Fibroblast of skin of right biceps (primary cell): Measurements from ENCODE around the gene TPI1.

Source experiments
- DNase-seq: peaks from one replicate; pipeline ENCODE4 v3.0.0-alpha.2; 2013

Gene TPI1

DNA sequence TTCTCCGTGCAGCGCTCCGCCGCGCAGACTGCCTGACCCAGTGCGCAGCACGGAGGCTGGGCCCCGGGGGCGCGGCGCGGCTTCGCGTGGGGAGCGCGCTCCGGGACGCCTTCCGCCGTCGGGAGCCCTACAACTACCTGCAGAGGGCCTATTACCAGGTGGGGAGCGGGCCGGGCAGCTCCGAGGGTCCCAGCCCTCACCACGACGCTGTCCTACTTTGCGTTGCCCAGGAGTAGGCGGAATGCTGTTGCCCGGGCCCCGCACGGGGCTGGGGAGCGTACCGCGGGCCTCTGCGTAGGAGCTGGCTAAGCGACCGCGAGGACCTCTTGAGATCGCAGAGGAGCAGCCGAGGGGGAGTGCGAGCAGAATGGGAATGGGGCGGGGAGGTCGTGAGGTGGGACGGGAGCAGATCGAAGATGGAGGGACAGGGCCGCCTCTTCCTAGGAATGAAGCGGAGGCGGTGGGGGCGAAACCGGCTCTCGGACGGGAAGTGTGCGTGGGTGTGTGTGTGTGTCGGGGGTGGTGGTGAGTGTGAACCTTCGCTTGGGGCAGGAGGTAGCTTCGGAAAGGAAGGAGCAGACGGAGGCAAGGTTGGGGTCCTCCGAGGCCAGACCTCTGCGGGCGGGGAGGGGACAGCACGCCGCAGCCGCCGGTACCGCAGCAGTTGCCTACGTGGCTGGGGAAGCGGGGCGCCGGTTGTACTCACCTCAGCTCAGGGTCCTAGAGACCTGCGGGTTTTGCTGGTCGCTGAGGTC, 38.4 kb upstream of the TPI1 start:
- DNase-seq, result peak; percentile 63

DNA sequence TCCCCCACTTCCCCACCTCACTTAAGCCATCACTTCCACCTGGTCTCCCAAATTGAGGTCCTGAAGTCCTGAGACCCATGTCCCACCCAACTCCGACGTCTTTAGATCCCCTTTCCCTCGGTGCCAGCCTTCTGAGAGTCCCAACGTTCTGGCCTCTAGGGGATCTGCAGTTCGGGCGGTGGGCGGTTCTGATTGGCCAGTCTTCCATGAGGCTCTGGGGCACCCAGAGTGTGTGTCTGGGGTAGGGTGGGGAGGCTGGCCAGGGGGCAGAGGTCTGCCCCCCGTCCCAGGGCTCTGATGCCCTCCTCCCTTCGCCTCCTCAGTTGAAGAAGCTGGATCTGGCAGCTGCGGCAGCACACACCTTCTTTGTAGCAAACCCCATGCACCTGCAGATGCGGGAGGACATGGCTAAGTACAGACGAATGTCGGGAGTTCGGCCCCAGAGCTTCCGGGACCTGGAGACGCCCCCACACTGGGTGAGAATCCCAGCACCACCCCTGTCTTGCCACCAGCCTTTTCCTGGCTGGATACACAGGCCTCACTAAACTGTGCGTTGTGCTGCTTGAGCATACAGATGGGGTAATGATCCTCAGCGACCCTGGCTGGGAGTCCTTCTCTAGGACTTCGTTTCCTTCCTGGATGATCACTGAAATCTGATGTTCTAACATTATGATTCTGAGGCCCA, 37.7 kb upstream of the TPI1 start:
- DNase-seq, result peak; percentile 57

DNA sequence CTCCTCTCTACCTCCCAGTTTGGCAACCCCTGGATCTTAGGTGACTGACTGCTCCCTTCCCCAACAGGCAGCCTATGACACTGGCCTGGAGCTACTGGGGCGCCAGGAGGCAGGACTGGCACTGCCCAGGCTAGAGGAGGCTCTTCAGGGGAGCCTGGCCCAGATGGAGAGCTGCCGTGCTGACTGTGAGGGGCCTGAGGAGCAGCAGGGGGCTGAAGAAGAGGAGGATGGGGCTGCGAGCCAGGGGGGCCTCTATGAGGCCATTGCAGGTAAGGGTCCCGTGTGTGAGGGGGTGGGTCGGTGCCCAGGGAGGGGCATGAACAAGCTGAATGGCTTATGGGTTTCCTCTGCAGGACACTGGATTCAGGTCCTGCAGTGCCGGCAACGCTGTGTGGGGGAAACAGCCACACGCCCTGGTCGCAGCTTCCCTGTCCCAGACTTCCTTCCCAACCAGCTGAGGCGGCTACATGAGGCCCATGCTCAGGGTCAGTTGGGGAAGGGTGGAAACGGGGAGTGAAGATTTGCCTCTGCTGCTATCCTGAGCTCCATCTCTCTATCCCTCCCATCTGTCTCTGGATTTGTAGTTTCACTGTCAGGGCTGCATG, 36.9 kb upstream of the TPI1 start:
- no peak for DNase-seq

DNA sequence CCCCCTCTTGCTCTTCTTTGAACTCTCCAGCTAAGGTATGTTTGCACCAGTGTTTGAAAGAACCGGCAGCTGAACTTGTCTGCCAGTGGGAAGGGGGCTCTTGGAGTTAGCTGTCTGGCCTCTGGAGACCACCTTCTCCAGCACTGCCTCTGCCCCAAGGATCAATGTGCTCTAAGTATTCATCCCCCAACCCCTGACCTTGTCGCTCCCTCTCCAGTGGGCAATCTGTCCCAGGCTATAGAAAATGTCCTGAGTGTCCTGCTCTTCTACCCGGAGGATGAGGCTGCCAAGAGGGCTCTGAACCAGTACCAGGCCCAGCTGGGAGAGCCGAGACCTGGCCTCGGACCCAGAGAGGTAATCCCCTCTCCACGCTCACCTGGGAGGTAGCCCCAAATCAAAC, 36.3 kb upstream of the TPI1 start:
- no peak for DNase-seq

DNA sequence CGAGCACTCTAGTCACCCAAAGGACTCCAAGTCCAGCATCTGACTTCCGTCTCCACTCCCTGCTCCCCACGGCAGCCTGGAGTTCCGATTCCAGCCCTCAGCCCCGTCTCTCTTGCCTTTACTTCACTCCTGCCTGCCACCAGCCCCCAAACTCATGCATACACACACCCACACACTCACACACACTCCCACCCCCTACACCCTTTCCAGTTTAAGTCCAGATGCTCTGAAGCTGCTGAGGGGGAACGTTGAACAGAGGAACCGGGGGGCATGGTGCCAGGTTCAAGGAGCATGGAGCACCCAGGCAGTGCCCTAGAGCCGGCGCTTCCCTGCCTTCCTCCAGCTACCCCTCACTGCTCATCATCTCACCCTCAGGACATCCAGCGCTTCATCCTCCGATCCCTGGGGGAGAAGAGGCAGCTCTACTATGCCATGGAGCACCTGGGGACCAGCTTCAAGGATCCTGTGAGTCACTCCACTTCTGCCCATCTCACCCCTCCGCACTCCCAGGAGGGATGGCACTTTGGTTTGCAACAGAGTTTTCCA, 35.8 kb upstream of the TPI1 start:
- DNase-seq, result no peak

DNA sequence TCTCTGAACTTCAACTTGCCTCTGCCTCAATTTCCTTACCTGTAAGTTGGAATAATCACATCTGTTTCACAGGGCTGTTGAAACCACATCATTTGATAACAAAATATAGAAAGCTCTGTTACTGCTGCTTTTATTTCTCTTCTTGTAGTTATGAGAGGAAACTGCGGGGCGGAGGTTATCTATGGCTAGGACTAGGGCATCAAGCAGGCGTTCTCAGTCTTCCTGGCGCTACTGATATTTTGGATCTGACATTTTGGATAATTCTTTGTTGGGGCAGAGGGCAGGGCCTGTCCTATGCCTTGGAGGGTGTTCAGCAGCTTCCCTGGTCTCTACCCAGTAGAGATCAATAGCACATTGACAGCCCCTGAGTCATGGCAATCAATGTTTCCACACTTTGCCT, 35.2 kb upstream of the TPI1 start:
- DNase-seq, result no peak

DNA sequence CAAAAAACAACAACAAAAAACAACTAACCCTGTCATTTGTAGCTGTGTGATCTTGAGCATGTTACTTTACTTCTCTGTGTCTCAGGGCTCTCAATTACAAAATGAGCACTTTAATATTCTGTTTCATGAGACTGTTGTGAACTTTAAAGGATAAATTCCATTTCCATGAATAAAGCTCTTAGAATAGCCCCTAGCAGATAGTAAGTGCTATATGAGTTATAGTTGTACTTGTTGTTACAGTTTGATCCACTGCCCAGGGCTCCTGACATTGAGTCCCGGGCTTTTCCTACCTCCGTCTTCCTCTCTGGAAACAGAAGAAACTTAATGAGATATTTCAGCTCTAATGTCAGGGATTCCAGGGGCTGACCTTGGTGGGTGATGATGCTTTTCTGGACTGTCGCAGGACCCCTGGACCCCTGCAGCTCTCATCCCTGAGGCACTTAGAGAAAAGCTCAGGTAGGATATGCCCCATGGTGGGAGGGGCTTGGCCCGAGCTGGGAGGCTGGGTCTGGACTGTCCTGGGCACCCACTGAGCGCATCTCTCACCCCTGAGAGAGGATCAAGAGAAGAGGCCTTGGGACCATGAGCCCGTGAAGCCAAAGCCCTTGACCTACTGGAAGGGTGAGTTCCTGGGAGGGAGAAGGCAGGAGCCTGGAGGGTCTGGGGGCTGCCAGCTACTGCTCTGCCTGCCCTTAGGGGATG, 34.0 kb upstream of the TPI1 start:
- no peak for DNase-seq

DNA sequence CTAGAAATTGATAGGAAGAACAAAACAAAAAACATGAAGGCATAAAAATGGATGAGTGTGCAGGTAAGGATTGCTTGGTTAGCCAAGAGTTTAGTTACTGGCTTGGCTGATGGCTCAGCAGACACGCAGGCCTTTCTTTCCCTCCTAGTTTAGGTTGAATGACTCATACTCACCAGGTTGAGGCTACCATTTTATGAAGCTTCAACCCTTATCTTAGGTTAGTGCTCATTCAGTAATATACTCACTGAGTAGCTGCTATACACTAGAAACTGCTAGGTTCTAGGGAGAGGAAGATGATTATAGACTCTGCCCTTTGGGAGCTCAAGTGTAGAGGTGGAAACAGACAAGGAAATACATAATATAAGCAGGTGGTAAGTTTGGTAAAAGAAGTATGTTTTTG, 33.1 kb upstream of the TPI1 start:
- no peak for DNase-seq

DNA sequence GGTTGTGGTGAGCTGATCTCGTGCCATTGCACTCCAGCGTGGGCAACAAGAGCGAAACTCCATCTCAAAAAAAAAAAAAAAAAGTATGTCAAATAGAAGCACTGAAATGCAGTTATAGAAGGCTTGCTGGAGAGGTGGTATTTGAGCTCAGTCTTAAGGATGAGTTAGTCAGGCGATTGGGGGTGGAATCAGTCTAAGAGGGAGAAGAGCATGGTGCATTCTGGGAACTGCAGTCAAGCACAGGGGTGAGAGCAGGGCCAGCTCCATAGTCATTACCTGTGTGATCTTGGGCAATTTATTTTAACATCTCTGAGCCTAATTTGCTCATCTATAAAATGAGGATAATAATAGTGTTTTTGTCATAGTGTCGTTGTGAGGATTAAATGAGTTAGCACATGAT, 32.5 kb upstream of the TPI1 start:
- peak; percentile 23 for DNase-seq

DNA sequence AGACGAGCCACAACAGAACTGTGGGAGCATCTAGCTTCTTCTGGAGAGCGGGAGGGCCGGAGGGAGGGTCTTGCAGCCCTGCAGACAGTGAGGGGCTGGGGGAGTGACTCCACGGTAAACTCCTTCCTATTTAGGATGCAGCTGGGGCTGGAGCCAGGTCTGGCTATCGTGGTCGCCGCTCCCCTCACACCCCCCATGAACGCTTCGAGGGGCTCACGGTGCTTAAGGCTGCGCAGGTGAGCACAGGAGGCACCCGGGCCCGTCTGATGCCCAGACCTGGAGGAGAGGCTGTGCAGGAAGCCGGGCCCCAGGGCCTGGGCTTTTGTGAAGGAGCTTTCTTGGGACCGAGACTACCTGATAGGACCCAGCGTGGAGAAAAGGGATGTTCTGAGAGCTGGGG, 30.5 kb upstream of the TPI1 start:
- DNase-seq, result no peak

DNA sequence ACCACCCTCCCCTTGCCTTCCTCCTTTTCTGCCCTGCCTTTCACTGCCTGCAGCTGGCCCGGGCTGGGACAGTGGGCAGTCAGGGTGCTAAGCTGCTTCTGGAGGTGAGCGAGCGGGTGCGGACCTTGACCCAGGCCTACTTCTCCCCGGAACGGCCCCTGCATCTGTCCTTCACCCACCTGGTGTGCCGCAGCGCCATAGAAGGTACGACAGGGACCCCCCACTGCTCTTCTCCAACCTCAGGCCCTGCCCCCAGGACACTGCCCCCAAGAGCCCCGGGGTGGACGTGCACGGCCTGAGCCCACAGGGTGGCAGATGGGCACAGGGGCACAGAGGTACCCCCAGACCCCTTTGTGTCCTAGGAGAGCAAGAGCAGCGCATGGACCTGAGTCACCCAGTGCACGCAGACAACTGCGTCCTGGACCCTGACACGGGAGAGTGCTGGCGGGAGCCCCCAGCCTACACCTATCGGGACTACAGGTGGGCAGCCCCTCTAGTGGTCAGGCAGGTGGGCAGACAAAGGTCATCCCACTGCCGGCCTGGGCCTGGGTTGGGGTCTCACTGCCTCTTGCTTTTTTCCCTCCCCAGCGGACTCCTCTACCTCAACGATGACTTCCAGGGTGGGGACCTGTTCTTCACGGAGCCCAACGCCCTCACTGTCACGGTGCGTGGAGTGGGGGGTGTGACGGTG, 29.8 kb upstream of the TPI1 start:
- DNase-seq, result no peak

DNA sequence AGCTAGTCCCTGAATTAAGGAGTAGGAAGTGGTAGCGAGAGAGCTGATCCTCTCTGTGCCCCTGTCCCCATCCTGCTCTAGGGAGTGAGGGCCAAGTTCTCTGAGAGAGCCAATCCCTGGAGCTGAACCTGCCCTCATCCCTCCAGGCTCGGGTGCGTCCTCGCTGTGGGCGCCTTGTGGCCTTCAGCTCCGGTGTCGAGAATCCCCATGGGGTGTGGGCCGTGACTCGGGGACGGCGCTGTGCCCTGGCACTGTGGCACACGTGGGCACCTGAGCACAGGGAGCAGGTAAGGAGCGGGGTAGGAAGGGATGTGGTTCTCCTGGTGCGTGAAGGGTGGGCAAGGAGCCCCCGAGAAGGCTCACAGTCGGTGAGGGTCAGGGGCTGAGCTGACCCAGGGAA, 28.5 kb upstream of the TPI1 start:
- no peak for DNase-seq

DNA sequence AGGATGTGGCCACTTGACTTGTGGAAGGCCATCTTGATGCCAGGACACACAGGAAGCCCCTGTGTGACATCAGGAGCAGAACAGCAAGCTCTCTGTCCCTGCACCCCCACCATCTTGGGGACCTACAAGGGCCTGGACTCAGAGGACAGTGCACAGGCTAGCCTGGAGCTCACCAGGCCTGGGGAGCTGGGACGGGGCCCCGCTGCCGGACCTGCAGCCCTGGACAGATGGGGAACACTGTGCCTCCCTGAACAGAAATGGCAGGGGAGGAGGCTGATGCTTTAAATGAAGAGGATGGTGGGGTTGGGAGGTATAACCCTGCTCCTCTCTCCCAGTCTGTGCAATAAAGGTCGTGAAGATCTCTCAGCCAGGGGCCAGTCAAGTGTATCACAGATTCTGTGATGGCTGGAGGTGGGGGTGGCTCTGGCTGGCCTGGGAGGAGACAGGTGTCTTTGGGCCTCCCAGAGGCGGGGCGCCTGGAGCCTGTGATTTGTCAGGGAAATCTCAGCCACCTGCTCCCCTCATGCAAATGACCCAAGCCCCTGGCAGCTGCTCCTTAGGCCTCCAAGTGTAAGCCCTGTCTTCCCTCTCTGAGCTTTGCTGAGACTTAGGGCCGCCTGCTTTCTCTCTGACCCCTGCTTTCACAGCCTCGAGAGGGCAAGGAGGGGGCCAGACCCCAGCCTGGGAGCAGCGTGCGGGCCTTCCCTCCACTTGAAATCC, 27.7 kb upstream of the TPI1 start:
- DNase-seq, result no peak

DNA sequence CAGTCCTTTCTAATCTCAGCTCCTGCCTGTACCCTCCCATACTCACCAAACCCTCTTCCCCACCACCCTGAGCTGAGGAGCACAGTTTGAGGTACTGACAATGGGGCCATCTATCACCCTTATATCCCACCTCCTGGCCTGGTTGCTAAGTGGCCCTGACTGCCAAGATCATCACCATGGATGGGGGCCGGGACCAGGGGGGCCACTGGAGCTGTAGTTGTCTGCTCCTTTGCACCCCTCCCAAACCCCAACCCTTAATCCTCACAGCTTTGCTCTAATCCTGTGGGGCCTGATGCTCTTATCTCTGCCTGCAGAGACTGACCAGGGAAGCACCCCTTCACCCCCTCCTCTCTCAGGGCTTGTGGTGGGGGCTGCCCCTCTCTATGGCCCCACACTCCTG, 27.0 kb upstream of the TPI1 start:
- DNase-seq, result no peak

DNA sequence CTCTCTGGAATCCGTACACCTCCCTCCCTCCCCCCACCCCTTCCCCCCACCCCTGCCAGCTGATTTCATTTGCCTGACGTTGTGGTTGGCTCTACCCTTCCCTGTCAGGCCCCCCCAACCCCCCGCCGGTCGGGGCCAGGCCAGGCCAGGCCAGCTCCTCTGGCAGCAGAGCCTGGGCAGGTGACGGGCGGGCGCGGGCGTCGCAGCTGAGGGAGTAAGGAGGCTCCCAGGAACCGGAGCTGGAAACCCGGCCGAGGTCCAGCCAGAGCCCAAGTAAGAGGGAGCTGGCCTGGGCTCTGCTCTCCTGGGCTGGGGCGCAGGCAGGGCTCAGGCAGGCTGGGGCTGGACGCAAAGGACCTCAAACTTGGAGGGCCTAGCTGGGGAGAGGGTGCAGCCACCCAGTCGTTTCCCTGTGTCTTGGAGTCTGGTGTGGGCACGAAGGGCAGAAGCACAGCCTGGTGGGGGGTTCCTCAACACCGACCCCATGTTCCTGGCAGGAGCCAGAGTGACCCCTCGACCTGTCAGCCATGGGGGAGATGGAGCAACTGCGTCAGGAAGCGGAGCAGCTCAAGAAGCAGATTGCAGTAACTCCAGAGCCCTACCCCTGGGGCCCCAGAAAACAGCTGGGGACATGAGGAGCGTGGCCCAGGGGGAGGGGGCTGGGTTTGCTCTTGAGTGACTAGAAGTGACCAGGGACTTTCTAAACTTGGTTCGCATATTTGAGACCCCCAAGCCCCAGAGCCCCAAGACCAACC, 26.4 kb upstream of the TPI1 start, which contains the start of gene GNB3:
Gene GNB3, plus strand, starts transcription at position 165 of the 755 bp plus-strand sequence. Its CDS starts 363 bp downstream, at position 528.
- no peak for DNase-seq

DNA sequence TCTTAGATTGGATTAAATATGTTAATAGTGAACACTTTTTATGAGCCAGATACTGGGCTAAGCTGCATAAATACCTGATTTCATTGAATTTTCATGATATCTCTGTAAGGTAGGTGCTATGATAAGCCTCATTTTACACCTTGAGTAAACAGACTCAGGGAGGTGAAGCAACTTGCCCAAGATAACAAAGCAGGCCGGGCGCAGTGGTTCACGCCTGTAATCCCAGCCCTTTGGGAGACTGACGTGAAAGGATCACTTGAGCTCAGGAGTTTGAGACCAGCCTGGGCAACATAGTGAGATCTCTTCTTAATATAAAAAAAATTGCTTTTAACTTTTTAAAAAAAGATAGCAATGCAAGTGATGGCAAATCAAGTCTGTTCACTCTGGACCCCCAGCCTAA, 25.3 kb upstream of the TPI1 start:
- no peak for DNase-seq

DNA sequence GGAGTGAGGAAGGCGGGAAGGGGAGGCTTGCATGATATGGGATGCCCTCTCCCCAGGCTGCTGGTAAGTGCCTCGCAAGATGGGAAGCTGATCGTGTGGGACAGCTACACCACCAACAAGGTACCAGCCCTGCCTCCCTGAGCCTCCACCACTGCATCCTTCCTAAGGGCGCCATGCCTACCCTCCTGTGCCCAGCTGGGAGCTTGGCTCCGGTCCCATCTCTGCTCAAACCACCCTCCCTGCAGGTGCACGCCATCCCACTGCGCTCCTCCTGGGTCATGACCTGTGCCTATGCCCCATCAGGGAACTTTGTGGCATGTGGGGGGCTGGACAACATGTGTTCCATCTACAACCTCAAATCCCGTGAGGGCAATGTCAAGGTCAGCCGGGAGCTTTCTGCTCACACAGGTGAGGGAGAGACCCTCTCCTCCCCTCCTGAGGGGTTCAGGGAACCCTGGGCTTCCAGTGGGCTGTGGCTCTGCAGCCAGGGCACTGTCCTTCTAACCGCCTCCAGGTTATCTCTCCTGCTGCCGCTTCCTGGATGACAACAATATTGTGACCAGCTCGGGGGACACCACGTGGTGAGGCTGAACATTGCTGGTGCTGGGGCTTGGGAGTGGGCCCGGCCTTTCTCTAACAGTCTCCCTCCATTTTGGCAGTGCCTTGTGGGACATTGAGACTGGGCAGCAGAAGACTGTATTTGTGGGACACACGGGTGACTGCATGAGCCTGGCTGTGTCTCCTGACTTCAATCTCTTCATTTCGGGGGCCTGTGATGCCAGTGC, 24.0 kb upstream of the TPI1 start:
- no peak for DNase-seq

DNA sequence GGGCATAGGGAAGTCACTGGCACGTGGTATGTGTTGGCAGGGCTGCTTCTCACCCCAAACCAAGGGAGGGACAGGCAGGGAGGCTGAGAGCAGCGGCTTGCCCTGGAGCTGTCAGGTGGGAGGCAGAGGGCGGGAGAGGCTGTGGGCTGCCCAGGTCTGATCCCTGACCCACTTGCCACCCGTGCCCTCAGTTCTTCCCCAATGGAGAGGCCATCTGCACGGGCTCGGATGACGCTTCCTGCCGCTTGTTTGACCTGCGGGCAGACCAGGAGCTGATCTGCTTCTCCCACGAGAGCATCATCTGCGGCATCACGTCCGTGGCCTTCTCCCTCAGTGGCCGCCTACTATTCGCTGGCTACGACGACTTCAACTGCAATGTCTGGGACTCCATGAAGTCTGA, 21.9 kb upstream of the TPI1 start:
- no peak for DNase-seq

DNA sequence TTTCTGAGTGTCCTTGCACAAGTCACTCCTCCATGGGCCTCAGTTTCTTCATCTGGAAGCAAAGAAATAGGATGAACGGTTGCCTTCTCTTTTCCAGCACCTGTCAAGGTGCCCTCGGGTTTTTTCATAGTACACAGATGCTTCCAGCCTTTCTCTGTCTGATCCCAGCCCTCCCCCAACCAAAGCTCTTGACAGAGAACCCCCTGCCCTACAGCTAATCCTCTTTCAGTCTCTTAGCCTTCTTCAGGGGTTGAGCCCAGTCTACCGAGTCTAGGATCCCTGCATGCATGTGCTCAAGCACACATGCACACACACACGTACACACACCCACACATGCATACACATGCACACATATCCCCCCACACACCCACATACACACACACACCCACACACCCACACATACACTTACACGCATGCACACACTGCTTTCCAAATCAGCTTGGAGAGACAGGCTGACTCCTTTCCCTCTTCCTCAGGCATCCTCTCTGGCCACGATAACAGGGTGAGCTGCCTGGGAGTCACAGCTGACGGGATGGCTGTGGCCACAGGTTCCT, 20.9 kb upstream of the TPI1 start:
- no peak for DNase-seq

DNA sequence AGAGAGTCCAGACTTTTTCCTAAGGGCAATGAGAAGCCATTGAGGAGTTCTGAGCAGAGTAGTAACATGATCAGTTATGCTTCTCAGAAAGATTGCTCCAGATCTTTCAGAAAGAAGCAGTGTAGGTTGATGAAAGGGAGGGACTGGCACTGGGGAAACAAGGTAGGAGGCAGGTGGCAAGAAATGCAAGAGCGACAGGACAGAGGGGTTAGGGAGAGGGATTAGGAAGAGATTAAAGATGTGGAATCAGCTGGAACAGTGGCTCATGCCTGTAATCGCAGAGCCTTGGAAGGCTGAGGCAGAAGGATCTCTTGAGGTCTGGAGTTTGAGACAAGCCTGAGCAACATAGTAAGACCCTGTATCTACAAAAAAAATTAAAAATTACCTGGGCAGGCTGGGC, 19.7 kb upstream of the TPI1 start:
- no peak for DNase-seq
